22Rv1 (cell line): ENCODE data around the gene E2F6.
A peak's percentile ranks its signal among the peaks of the same experiment; 100 is the strongest.

Source experiments
- H3K27ac ChIP-seq: fragments of 450-650 bp; 2 replicates; pipeline ENCODE4 v1.5.1; 2017
- ZFX ChIP-seq: fragments of 450-650 bp; IDR thresholded peaks from 2 replicates; pipeline ENCODE4 v1.6.1; 2017; ENCODE audit warnings: antibody characterized with exemption, borderline replicate concordance
- TF ChIP-seq, protein P1 (sequence below): fragments of 450-650 bp; IDR thresholded peaks from 2 replicates; pipeline ENCODE4 v1.5.1; 2017; ENCODE audit warnings: mild to moderate bottlenecking

E2F6 gene

DNA sequence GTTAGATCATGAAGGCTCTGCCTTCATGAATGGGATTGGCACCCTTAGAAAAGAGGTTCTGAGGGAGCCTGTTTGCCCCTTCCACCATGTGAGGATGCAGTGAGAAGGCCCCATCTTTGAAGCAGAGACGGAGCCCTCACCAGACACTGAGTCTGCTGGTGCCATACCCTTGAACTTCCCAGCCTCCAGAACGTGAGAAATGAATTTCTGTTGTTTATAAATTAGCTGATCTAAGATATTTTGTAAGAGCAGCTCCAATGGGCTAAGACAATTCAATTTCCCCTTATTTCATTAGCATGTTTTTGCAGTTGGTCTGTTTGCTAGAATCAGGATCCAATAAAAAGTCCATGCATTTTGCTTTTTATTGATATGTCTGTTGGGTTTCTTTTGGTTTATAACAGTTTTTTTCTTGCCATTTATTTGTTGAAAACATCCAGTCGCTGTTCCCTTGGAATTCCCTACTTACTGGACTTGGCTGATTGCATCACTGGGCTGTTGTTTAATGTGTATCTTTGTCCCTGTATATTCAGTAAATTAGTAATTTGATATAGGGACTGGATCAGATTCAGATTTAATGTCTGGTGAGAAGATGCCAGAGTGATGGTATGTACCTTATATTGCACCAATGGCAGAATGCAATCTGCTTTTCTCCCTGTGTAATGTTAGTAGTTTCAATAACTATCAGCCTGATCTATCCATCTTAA, 43.8 kb upstream of the E2F6 start:
- TF ChIP-seq, protein P1, sequence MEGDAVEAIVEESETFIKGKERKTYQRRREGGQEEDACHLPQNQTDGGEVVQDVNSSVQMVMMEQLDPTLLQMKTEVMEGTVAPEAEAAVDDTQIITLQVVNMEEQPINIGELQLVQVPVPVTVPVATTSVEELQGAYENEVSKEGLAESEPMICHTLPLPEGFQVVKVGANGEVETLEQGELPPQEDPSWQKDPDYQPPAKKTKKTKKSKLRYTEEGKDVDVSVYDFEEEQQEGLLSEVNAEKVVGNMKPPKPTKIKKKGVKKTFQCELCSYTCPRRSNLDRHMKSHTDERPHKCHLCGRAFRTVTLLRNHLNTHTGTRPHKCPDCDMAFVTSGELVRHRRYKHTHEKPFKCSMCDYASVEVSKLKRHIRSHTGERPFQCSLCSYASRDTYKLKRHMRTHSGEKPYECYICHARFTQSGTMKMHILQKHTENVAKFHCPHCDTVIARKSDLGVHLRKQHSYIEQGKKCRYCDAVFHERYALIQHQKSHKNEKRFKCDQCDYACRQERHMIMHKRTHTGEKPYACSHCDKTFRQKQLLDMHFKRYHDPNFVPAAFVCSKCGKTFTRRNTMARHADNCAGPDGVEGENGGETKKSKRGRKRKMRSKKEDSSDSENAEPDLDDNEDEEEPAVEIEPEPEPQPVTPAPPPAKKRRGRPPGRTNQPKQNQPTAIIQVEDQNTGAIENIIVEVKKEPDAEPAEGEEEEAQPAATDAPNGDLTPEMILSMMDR: no peak
- TF ChIP-seq ZFX: no peak
- H3K27ac ChIP-seq: no peak overlapping the region

DNA sequence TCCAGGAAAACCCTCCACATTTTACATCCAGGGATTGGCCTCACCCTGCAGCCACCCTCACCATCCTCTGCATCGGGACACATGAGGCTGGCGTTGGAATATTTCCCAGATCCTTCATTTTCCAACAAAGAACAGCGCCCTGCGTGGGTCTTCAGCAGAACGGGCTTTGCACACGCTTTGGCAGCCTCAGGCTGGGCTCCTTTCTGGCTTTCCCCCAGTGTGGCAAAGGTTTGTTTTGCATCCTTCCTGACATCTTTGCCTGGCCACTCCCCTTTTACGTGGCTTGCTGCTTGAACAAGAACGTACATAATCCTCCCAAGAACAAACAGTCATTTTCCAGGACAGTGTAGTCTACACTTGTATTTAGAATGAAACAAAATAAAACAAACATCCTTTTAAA, 42.3 kb upstream of the E2F6 start:
- H3K27ac ChIP-seq: peak overlapping the region; percentile 15; the same call in 1 of the 2 replicates
- TF ChIP-seq ZFX: no peak
- TF ChIP-seq, protein P1: no peak

DNA sequence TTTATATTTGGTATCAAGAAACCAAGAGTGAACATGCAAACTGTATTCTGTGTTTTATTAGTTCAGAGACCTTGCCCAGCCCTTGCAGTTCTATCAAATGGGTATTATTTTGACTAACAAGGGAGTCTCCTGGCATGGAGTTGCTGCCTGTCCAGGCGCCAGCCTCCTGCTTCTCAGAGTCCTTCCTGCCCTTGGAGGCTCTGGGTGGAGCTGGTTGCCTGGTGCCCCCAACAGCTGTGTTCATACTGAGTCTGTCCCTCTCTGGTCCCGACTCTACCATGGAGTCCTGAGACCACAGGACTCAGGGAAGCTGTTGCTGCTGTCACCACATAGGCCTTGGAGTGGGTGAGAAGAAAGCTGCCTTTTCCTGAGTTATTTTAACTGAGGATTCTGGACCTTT, 41.6 kb upstream of the E2F6 start:
- H3K27ac ChIP-seq: peak overlapping the region; percentile 15; the same call in 1 of the 2 replicates
- TF ChIP-seq, protein P1: no peak
- TF ChIP-seq ZFX: no peak

DNA sequence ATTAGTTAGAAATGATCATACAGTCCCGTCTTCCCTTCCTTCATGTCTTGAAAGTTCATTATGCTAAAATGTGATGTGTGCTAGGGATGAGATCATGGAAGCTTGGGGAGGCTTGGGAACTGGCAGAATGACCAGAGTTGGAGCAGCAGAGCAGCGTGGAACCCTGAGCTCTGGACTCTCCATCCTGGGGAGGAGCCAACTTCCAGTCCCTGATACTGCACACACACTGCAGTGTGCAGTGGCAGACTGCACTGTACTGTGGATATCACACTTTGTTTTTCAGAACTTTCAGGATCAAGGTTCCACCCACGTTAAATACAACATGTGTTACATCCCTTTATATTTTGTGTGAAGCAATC, 40.6 kb upstream of the E2F6 start:
- TF ChIP-seq, protein P1: no peak
- TF ChIP-seq ZFX: no peak
- H3K27ac ChIP-seq: no peak overlapping the region

DNA sequence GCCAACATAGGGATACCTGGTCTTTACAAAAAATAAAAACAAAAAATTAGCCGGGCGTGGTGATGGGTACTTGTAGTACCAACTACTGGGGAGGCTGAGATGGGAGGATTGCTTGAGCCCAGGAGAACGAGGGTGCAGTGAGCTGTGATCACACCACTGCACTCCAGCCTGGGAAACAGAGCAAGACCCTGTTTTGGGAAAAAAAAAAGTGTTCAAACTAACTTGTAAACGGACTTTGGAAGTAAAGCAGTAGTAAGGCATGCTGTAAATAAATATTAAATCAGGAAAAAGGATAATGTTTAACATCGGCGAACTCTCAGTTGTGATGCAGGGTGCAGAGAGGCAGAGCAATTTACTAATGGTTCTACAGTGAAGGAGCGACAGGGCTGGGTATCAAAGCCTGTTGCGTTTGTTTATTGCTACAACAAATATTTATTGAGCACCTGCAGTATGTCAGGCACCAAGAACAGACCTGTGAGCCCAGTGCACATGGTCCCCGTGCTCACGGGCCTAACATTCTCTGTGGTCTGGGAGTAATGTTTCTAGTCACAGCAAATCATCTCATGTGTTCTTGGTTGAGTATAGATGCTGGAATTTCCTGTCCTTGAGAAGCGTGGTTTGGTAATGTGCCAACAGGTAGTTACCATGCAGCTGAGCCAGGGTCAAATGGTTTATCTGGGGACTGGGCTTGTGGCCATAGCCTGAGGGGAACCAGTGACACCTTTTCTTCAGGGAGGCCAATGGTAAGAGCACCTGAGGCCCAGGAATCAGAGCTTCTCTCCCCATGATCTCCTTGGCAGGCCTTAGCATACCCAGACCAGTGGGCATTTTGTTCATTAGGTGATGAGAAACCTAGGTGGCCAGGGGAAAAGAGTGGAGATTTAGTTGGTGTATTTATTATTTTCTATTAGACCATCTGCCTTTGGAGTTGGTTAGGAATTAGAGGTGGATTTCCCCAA, 40.0 kb upstream of the E2F6 start:
- TF ChIP-seq ZFX: no peak
- TF ChIP-seq, protein P1: no peak
- H3K27ac ChIP-seq: no peak overlapping the region

DNA sequence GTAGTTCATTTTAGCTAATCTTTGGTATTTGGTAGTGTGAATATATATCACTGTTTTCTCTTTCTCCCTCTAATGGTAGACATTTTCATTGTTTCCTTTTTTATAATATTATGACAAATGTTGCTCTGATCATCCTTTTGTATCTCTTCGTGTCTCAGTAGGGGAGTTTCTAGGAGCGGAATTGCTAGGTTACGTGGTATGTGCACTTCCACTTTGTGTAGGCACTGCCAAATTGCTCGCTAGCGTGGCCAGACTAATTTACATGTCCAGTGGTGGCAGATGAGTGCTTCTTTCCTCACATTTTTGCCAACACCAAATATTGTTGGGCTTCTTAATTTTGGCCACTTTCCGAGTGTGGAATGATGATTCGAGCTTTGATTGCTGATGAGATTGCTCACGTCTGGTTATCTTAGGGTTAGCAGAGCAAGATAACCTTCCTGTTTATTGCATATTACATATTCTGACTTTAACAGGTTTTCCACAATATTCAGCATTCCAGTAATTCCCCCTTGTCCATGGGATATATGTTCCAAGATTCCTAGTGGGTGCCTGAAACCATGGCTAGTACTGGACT, 37.5 kb upstream of the E2F6 start:
- H3K27ac ChIP-seq: no peak overlapping the region
- no peak for TF ChIP-seq ZFX
- TF ChIP-seq, protein P1: no peak
